ELR (cell line): ENCODE data around the gene RANBP3.
"Not testable (repeated sequence)": the region's sequence is repeated elsewhere in the genome, so short reads cannot be mapped to it uniquely, and the experiment has no call there.

Experiments used
- DNase-seq: peaks from one replicate; pipeline ENCODE4 v3.0.0-alpha.2; 2015; ENCODE audit warnings: low read depth

Gene RANBP3

GRCh38 chr19:5985837-5986236, 7.9 kb upstream of the RANBP3 start:
- DNase-seq = not testable (repeated sequence)

GRCh38 chr19:5985098-5985783, 7.3 kb upstream of the RANBP3 start:
- peak; percentile 70 for DNase-seq

GRCh38 chr19:5984600-5984999, 6.7 kb upstream of the RANBP3 start:
- DNase-seq = no peak

DNA sequence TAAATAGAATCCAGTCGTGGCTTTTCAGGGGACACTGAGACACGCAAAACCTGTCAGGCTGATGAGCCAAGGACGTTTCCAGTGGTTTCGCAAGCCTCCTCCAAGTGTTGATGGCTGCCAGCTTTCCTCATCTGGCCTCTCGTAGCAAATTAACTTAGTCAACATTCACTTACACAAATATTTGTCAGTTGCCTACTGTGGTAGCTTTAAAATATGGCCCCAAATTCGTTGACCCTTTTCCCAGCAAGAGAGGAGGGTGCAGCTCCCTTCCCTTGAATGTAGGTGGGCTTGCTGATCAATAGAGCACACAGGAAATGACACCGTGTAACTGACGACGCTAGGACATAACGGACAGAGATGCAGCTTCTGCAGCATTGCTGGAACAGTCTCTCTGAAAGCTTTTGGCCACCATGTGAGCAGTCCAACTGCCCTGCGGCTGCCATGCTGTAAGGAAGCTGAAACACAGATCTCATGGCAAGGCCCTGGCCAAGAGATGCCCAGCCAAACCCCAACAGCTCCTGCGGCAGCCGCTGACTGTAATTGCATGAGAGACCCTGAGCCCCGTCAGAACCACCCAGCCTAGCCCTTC, 5.5 kb upstream of the RANBP3 start:
- no peak for DNase-seq

GRCh38 chr19:5978606-5979552, 939 bp upstream of the RANBP3 start:
- no peak for DNase-seq

DNA sequence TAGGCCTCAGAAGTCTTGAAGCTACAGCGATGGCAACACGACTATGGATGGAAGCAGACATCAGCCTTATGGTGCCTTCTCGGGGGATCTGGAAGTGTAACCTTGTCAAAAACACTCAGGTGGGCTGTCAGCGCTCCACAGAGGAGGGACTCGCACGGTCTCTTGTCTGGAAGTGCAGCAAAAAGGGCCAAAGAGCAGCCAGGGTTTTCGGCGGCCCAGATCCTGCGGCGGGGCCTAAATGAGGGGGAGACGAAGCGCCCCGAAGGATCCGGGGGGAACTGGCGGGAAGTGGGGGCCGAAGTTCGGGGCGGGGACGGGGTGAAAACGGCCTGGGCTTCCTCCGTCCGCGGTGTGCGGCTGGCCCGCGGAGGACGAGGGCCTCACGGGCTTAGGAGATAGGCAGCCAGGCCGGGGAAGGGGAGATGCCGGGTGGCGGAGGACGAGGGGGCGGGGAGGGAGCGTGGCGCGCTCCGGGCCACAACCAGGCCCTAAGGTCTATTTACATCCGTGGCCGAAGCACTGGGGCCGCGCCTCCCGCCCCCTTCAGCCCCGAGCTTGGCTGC, 637 bp downstream of the RANBP3 start:
- no peak for DNase-seq

DNA sequence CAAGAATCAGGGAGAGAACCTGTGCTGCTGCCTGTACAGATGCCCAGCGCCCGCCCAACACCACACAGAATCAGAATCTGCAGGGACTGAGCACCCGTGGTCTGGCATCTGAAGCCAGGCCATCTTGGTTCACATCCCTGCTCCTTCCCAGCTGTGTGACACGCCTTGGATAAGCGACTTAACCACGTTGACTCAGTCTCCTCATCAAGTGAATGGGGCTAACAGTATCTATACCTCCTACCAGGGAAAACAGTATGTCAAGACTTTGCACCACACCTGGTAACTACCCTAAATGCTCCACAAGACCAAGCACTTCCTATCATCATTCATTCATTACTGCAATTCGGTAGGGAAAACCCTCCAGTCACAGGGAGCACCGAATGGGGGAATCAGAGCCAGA, 1.2 kb downstream of the RANBP3 start:
- DNase-seq = no peak

GRCh38 chr19:5975388-5975728, 2.6 kb downstream of the RANBP3 start:
- DNase-seq = no peak

DNA sequence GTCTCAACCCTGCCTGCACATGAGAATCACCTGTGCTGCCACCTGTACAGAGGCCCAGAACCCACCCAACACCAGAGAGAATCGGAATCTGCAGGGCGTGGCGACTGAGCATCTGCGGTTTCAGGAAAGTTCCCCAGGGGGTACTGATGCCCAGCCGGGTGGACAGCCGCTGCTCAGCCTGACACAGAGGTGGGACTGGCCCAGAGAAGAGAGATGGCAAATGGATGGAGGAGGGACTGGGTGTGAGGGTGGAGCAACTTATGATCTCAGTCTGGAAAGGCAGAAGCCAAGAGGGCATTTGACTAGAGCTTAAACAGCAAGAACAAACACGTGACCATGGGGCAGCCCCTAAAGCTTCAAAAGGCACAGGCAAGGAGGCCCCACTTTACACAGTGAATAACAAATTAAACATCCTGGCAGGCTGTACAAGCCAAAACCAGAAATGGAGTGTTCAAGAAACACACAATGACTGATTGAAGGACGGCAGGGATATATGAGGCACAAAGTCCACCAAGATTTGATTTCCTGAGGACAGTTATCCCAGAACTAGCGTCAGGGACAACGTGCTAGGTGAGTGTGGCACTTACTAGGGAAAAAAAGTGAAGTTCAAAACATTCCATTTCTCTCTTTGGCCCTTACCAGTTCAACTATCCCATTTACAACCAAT, 3.1 kb downstream of the RANBP3 start:
- DNase-seq = no peak

- no peak for DNase-seq
Measured at GRCh38 chr19:5973867-5974635, 3.9 kb downstream of the RANBP3 start.

DNA sequence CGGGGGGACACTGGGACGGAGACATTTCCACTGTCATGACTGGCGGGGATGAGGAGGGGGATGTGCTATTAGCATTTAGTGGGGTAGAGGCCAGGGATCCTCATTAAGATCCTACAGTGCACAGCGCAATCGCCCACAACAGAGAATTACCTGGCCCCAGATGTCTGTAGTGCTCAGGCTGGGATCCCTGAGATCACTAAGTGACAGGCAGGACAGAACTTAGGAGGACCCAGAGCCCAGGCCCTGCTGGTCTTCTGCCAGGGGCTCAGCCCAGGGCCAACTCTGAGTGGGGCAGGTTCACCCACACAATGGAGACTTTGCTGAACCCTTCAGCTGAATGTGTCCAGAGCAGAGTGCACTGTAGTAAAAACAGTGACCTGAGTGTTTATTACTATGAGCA, 4.6 kb downstream of the RANBP3 start:
- no peak for DNase-seq

DNA sequence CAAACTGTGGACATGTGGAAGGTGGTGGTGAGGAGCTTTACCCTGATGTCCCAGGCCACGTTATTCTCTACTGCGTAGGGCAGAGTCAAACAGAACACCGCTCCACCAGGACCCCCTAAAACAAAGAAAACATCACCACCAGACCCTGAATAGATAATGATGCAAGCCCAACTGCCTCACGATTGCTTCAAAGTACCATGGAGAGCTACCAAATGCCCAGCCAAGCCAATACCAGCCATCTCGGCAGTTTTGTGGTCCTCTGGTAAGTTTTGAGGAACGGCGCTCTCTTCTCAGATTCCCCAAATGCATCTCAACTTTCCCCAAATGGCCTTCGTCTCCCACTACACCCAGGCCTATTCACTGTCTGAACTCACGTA, 5.6 kb downstream of the RANBP3 start:
- DNase-seq = no peak

- DNase-seq = no peak
Measured at GRCh38 chr19:5971714-5972354, 6.1 kb downstream of the RANBP3 start.

GRCh38 chr19:5969476-5969875, 8.5 kb downstream of the RANBP3 start:
- DNase-seq = no peak

GRCh38 chr19:5968431-5969373, 9.2 kb downstream of the RANBP3 start:
- DNase-seq = no peak

DNA sequence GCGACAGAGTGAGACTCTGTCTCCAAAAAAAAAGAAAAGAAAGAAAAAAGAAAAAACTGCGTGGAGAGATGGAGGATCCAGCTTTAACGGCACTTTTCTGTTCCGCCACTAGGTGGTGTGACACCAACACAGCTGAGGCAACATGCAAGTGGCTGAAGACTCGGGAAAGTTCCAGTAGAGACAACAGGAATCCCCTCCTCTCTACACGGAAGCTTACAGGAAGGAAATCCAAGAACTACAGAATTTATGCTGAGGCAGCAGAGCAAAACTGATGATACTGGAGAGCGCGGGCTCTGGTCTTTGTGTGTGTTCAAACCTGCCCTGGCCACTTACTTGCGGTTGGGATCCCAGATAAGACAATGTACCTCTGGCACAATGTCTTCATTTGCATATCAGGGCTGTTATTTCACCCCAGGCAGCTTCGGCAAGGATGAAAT, 9.9 kb downstream of the RANBP3 start:
- DNase-seq = peak; percentile 84

GRCh38 chr19:5967571-5967970, 10.4 kb downstream of the RANBP3 start:
- no peak for DNase-seq

- no peak for DNase-seq
Measured at GRCh38 chr19:5966941-5967340, 11.0 kb downstream of the RANBP3 start.

DNA sequence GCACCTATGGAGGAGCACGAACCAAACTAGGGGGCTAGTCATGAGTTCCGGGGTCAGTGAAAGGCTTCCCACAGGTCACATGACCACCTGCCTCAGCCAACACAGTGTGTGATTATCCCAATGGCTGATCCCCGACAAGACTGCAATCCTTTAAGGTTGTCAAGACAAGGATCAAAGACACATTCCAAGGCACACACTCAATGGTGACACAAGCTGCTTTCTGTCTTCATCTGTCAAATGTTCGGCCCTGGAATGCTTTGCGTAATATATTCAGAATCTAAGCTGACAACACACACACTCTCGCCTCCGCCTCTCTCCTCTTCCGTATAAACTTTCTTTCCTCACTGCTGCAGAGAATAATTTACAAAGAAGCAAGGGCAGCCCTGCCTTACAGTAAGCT, 11.7 kb downstream of the RANBP3 start:
- no peak for DNase-seq
